Liver (tissue), 4 donors: ENCODE data around the gene FUT2. TPM values are rescaled to one million over a fixed set of nuclear protein-coding genes. Genes with fewer than 3 reads are reported as not detected.

ENCODE experiments used
- polyA plus RNA-seq, 2 donors: library from polyadenylated mRNA; stranded (reverse) in 1 of 2; unstranded in 1 of 2; fragments of 200-250 nt in 1 of 2; fragments of >200 nt in 1 of 2; fragmentation: Nextera tagmentation in 1 of 2; extraction: Ambion mirVana in 1 of 2; gene quantifications; one replicate each; pipeline versions ENCODE4 v1.2.1 to v1.2.3, GENCODE V29; 2013 to 2015
- total RNA-seq, 2 donors: library from RNA; depleted of rRNA; stranded (reverse); fragments of >200 nt; gene quantifications; one replicate each; pipeline ENCODE4 v1.2.3, GENCODE V29; 2014
- donor health status: healthy.
- donor health status: healthy.
- donor health status: healthy.

Gene FUT2
- total and polyA plus RNA-seq, 4 donors: 0.02 to 0.38 (median 0.05) TPM; not detected in 1

Other genes with a start within 250 kb of the FUT2 start
- 10 to 100 TPM in 1 of 2 donors, 1 to 10 TPM in 1; 7.1 to 31.7 TPM for gene GRWD1, start 250.0 kb upstream of the FUT2 start, total RNA-seq
- 10 to 100 TPM; 11.1 to 19.5 TPM for gene GRWD1, start 250.0 kb upstream of the FUT2 start, polyA plus RNA-seq
- gene KCNJ14, start 240.4 kb upstream of the FUT2 start, total RNA-seq: under 1 TPM; 0.23 to 0.92 TPM
- under 1 TPM; 0.06 to 0.12 TPM for gene KCNJ14, start 240.4 kb upstream of the FUT2 start, polyA plus RNA-seq
- 10 to 100 TPM; 13.1 to 16.9 TPM for gene CYTH2, start 226.6 kb upstream of the FUT2 start, total RNA-seq
- gene CYTH2, start 226.6 kb upstream of the FUT2 start, polyA plus RNA-seq: 10 to 100 TPM; 13.0 to 13.2 TPM
- under 1 TPM in 1 of 2 donors, not detected in 1; 0.08 TPM for gene LMTK3, start 184.1 kb upstream of the FUT2 start, total RNA-seq
- gene LMTK3, start 184.1 kb upstream of the FUT2 start, polyA plus RNA-seq: under 1 TPM in 1 of 2 donors, not detected in 1; 0.08 TPM
- gene SULT2B1, start 143.8 kb upstream of the FUT2 start, total RNA-seq: not detected
- under 1 TPM; 0.14 to 0.24 TPM for gene SULT2B1, start 143.8 kb upstream of the FUT2 start, polyA plus RNA-seq
- not detected for gene SPACA4, start 89.2 kb upstream of the FUT2 start, total RNA-seq
- gene SPACA4, start 89.2 kb upstream of the FUT2 start, polyA plus RNA-seq: not detected
- gene FAM83E, start 80.9 kb upstream of the FUT2 start, total RNA-seq: under 1 TPM; 0.33 to 0.42 TPM
- gene FAM83E, start 80.9 kb upstream of the FUT2 start, polyA plus RNA-seq: under 1 TPM in 1 of 2 donors, not detected in 1; 0.20 TPM
- gene RPL18, start 76.8 kb upstream of the FUT2 start, total RNA-seq: 100 to 1,000 TPM; 502 to 830 TPM
- 100 to 1,000 TPM; 276 to 670 TPM for gene RPL18, start 76.8 kb upstream of the FUT2 start, polyA plus RNA-seq
- gene SPHK2, start 76.5 kb upstream of the FUT2 start, total RNA-seq: 10 to 100 TPM; 10.2 to 17.3 TPM
- gene SPHK2, start 76.5 kb upstream of the FUT2 start, polyA plus RNA-seq: 10 to 100 TPM in 1 of 2 donors, 1 to 10 TPM in 1; 9.6 to 14.4 TPM
- gene DBP, start 58.6 kb upstream of the FUT2 start, total RNA-seq: 1 to 10 TPM; 2.3 to 4.5 TPM
- gene DBP, start 58.6 kb upstream of the FUT2 start, polyA plus RNA-seq: 1 to 10 TPM; 1.2 to 1.3 TPM
- gene CA11, start 49.8 kb upstream of the FUT2 start, total RNA-seq: under 1 TPM; 0.09 to 0.33 TPM
- 1 to 10 TPM in 1 of 2 donors, under 1 TPM in 1; 0.35 to 1.1 TPM for gene CA11, start 49.8 kb upstream of the FUT2 start, polyA plus RNA-seq
- gene NTN5, start 23.0 kb upstream of the FUT2 start, total RNA-seq: under 1 TPM in 1 of 2 donors, not detected in 1; 0.08 TPM
- gene NTN5, start 23.0 kb upstream of the FUT2 start, polyA plus RNA-seq: under 1 TPM in 1 of 2 donors, not detected in 1; 0.09 TPM
- under 1 TPM; 0.08 to 0.09 TPM for gene MAMSTR, start 23.8 kb downstream of the FUT2 start, total RNA-seq
- under 1 TPM; 0.07 to 0.31 TPM for gene MAMSTR, start 23.8 kb downstream of the FUT2 start, polyA plus RNA-seq
- gene RASIP1, start 44.6 kb downstream of the FUT2 start, total RNA-seq: 1 to 10 TPM; 4.8 to 5.4 TPM
- 1 to 10 TPM; 1.8 to 4.3 TPM for gene RASIP1, start 44.6 kb downstream of the FUT2 start, polyA plus RNA-seq
- under 1 TPM; 0.33 to 0.47 TPM for gene IZUMO1, start 50.9 kb downstream of the FUT2 start, total RNA-seq
- gene IZUMO1, start 50.9 kb downstream of the FUT2 start, polyA plus RNA-seq: not detected
- 1 to 10 TPM; 1.3 to 6.8 TPM for gene FUT1, start 56.7 kb downstream of the FUT2 start, total RNA-seq
- gene FUT1, start 56.7 kb downstream of the FUT2 start, polyA plus RNA-seq: under 1 TPM; 0.48 to 0.72 TPM
- 1 to 10 TPM in 1 of 2 donors, not detected in 1; 5.5 TPM for gene FGF21, start 59.6 kb downstream of the FUT2 start, total RNA-seq
- gene FGF21, start 59.6 kb downstream of the FUT2 start, polyA plus RNA-seq: 10 to 100 TPM in 1 of 2 donors, 1 to 10 TPM in 1; 6.5 to 18.5 TPM
- 1 to 10 TPM; 8.9 to 9.2 TPM for gene BCAT2, start 115.1 kb downstream of the FUT2 start, total RNA-seq
- 10 to 100 TPM in 1 of 2 donors, 1 to 10 TPM in 1; 7.8 to 35.8 TPM for gene BCAT2, start 115.1 kb downstream of the FUT2 start, polyA plus RNA-seq
- gene HSD17B14, start 140.5 kb downstream of the FUT2 start, total RNA-seq: 10 to 100 TPM in 1 of 2 donors, 1 to 10 TPM in 1; 3.7 to 11.2 TPM
- gene HSD17B14, start 140.5 kb downstream of the FUT2 start, polyA plus RNA-seq: 10 to 100 TPM in 1 of 2 donors, 1 to 10 TPM in 1; 4.9 to 12.6 TPM
- gene PLEKHA4, start 172.6 kb downstream of the FUT2 start, total RNA-seq: 1 to 10 TPM; 4.4 to 7.3 TPM
- gene PLEKHA4, start 172.6 kb downstream of the FUT2 start, polyA plus RNA-seq: 10 to 100 TPM in 1 of 2 donors, 1 to 10 TPM in 1; 5.3 to 17.2 TPM
- 10 to 100 TPM; 13.2 to 52.5 TPM for gene PPP1R15A, start 176.4 kb downstream of the FUT2 start, total RNA-seq
- gene PPP1R15A, start 176.4 kb downstream of the FUT2 start, polyA plus RNA-seq: 1 to 10 TPM; 5.6 to 9.3 TPM
- under 1 TPM in 1 of 2 donors, not detected in 1; 0.05 TPM for gene TULP2, start 202.8 kb downstream of the FUT2 start, total RNA-seq
- gene TULP2, start 202.8 kb downstream of the FUT2 start, polyA plus RNA-seq: under 1 TPM; 0.03 to 0.19 TPM
- 100 to 1,000 TPM; 196 to 280 TPM for gene NUCB1, start 204.3 kb downstream of the FUT2 start, total RNA-seq
- gene NUCB1, start 204.3 kb downstream of the FUT2 start, polyA plus RNA-seq: 100 to 1,000 TPM; 186 to 775 TPM
- gene DHDH, start 237.7 kb downstream of the FUT2 start, total RNA-seq: 1 to 10 TPM in 1 of 2 donors, not detected in 1; 1.3 TPM
- under 1 TPM in 1 of 2 donors, not detected in 1; 0.16 TPM for gene DHDH, start 237.7 kb downstream of the FUT2 start, polyA plus RNA-seq